ENCODE data around the gene SPARCL1.

The SPARCL1 gene

GRCh38 chr4:87541956-87542709 lies 13.0 kb upstream of the SPARCL1 start:
- no peak for DNase-seq (ENCODE audit: low spot score)

DNA sequence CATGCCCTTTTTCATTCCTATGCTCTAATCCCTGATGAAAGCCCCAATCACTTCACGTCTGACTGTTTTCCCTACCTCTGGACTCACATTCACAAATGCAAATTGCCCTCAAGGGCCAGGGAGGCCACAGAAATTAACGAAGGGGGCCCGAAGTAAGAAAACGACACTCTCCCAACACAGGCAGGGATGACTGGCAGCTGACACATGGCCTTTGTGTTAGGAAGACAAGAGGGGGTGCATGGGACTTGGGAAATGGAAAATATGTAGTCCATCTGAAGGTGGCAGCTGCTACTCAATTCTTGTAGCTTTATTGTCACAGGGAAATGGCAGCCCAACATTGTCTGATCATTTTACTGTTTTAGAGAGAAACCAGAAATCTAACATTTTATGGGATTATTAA lies 12.3 kb upstream of the SPARCL1 start:
- DNase-seq (ENCODE audit: low spot score), result no peak

GRCh38 chr4:87540146-87541058 lies 11.2 kb upstream of the SPARCL1 start:
- DNase-seq (ENCODE audit: low spot score), result no peak

GRCh38 chr4:87532907-87533306 lies 3.7 kb upstream of the SPARCL1 start:
- DNase-seq (ENCODE audit: low spot score), result no peak

- DNase-seq (ENCODE audit: low spot score), result no peak
These were observed 2.9 kb upstream of the SPARCL1 start for GRCh38 chr4:87532109-87532508.

GRCh38 chr4:87531621-87532020 lies 2.4 kb upstream of the SPARCL1 start:
- no peak for DNase-seq (ENCODE audit: low spot score)

- DNase-seq (ENCODE audit: low spot score), result no peak
These were observed 1.7 kb upstream of the SPARCL1 start for GRCh38 chr4:87530868-87531267.

DNA sequence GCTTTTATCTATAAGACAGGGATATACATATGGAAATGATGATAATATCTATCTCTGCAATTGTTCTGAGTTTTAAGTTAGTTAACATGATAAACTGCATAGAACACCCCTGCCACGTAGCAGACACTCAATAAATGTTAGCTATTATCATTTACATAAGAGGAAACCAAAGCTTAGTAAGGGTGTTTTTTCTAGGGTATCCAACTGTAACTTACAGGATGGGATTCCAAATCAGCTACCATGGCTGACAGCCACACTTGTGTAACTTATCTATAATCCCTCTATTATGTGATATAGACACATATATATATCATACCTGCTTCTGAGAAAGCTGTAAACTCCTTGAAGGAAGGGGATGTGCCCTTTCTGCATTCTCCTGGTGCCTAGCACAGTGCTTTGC lies 1.1 kb upstream of the SPARCL1 start:
- no peak for DNase-seq (ENCODE audit: low spot score)

GRCh38 chr4:87527431-87528220 lies 1.6 kb downstream of the SPARCL1 start:
- DNase-seq (ENCODE audit: low spot score), result no peak

GRCh38 chr4:87525636-87526295 lies 3.4 kb downstream of the SPARCL1 start:
- DNase-seq (ENCODE audit: low spot score), result no peak

GRCh38 chr4:87524456-87524855 lies 4.7 kb downstream of the SPARCL1 start:
- no peak for DNase-seq (ENCODE audit: low spot score)

DNA sequence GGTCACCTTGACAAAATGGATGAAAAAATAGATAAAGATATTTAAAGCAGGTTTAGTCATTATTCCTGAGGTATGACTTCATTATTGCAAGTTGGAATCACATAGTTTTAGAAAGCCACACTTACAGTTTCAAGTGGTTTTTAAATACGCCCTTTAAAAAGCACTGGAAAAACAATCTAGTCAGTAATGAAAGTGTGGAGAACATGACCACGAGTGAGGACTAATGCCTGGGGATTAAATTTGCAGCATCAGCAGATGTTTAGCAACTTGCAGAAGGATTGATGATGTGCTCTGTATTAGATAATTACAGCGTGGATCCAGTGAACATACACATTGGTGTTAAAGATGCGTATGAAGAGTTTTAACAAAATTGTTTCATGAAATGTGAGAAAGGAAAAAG lies 5.9 kb downstream of the SPARCL1 start:
- no peak for DNase-seq (ENCODE audit: low spot score)

GRCh38 chr4:87521757-87522374 lies 7.3 kb downstream of the SPARCL1 start:
- no peak for DNase-seq (ENCODE audit: low spot score)

GRCh38 chr4:87521319-87521718 lies 7.9 kb downstream of the SPARCL1 start:
- DNase-seq (ENCODE audit: low spot score), result no peak

DNA sequence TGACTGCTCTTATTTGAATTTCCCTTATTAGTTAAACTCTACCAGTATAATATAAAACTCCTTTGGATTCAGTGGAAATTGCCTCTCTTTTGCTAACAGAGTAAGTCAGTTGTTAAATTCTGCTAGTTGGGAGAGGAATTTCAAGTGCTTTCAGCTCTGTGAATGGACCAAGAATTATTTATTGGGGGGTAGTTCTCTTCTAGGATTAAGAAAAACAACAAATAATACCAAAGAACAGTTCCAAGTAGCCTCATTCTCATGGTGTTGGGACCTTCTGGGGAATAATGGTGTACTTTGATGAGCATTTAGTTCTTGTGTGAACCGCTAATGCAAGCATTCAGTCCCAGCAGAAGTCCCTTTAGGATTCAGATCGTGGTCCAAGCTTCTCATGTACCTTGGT lies 11.6 kb downstream of the SPARCL1 start:
- no peak for DNase-seq (ENCODE audit: low spot score)

DNA sequence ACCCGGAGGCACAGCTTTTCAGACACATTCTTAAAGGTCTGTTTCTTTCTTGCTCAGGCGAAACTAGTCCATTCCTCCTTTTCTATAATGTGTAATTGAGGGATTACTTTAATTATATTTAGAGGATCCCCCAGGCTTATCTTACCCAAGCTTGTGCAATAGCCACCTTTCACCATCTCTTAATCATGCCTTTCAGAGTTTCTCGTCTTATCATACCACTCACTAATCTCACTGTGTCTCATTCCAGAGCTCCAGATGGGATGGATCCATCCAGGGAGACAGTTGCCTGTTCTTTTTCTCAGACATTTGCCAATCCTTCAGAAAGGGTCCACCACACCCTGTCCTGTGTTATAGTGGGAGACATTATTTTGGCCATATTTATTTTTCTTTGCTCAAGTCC lies 12.5 kb downstream of the SPARCL1 start:
- no peak for DNase-seq (ENCODE audit: low spot score)

DNA sequence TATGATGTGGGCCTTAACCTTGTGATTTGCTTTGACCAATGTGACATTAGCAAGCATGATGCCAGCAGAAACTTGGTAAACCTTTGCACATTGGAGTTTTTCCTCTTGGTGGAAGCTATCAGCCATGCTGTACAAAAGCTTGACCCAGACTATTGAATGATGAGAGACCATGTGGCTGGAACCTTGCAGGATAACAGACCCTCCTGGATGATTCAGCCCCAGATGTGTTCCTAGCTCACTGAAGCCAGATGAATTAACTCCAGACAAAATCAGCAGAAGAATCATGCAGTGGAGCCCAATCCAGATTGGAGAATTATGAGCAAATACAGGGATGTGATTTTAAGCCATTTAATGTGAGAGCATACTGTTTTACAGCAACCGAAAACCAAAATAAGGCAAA lies 16.8 kb downstream of the SPARCL1 start:
- no peak for DNase-seq (ENCODE audit: low spot score)

- no peak for DNase-seq (ENCODE audit: low spot score)
These were observed 17.7 kb downstream of the SPARCL1 start for GRCh38 chr4:87511500-87511899.

- no peak for DNase-seq (ENCODE audit: low spot score)
These were observed 18.4 kb downstream of the SPARCL1 start for GRCh38 chr4:87510747-87511146.

- DNase-seq (ENCODE audit: low spot score), result no peak
These were observed 22.0 kb downstream of the SPARCL1 start for GRCh38 chr4:87506974-87507701.

GRCh38 chr4:87505862-87506261 lies 23.3 kb downstream of the SPARCL1 start:
- no peak for DNase-seq (ENCODE audit: low spot score)

All from CD4-positive, alpha-beta T cell treated with Interleukin-6 at 100 ng/mL for 8 hours (primary cell).